Aorta (tissue), 5 donors: ENCODE data around the gene ARHGAP23. TPM values are rescaled to one million over a fixed set of nuclear protein-coding genes. Genes with fewer than 3 reads are reported as not detected.

Experiments used
- ATAC-seq: fragments of 200-7000 bp; cut with Tn5 transposase; one replicate; pipeline ENCODE4 v1.9.1; 2022; ENCODE audit warnings: moderate library complexity; ENCODE audit not compliant: low FRiP score
- DNase-seq, 2 donors: peaks; one replicate each; pipeline ENCODE4 v3.0.0-alpha.2; 2020
- H3K27ac ChIP-seq, 2 donors: one replicate each; pipeline ENCODE4 v1.5.1; 2013; ENCODE audit warnings: low read length in 2 of 2, mild to moderate bottlenecking in 2 of 2, moderate library complexity in 2 of 2, control low read depth in 1 of 2, inconsistent platforms in 1 of 2, low read depth in 1 of 2
- H3K27me3 ChIP-seq, 2 donors: one replicate each; pipeline ENCODE4 v1.6.1; 2013; ENCODE audit warnings: control low read depth in 1 of 2, low read length in 1 of 2, mild to moderate bottlenecking in 1 of 2, moderate library complexity in 1 of 2; ENCODE audit not compliant: insufficient read depth in 2 of 2, control insufficient read depth in 1 of 2
- H3K36me3 ChIP-seq, 2 donors: one replicate each; pipeline ENCODE4 v1.6.1; 2013; ENCODE audit warnings: control low read depth in 1 of 2, low read length in 1 of 2, mild to moderate bottlenecking in 1 of 2; ENCODE audit not compliant: insufficient read depth in 2 of 2, control insufficient read depth in 1 of 2
- H3K4me1 ChIP-seq, 2 donors: one replicate each; pipeline ENCODE4 v1.6.1; 2013; ENCODE audit warnings: low read length in 2 of 2, control low read depth in 1 of 2, mild to moderate bottlenecking in 1 of 2, moderate library complexity in 1 of 2; ENCODE audit not compliant: insufficient read depth in 2 of 2, control insufficient read depth in 1 of 2
- H3K4me3 ChIP-seq, 2 donors: one replicate each; pipeline ENCODE4 v1.5.1; 2013; ENCODE audit warnings: low read length in 2 of 2, control low read depth in 1 of 2, mild to moderate bottlenecking in 1 of 2
- H3K9me3 ChIP-seq: one replicate; pipeline ENCODE4 v1.6.1; 2013; ENCODE audit warnings: mild to moderate bottlenecking, low read length; ENCODE audit not compliant: control insufficient read depth
- WGBS, 2 donors: extraction: QIAGEN DNeasy Blood & Tissue Kit; methylation state at CpG; one replicate each; pipeline ENCODE4 v1.1.7; 2013; 5-methylcytosine and 5-hydroxymethylcytosine counted together
- intact Hi-C, 2 donors: fragments of 100-400 bp; cut with DNase I; formaldehyde crosslinking; loops; one replicate each; pipeline versions ENCODE4 v1.14.2 to v1.15.0; 2022
- polyA plus RNA-seq, 2 donors: library from polyadenylated mRNA; stranded (reverse); fragments of 200-250 nt; gene quantifications; one replicate each; pipeline ENCODE4 v1.2.3, GENCODE V29; 2013
- total RNA-seq, 2 donors: library from RNA; stranded (reverse); fragmentation: NEBNext Ultra II Directional; extraction: Animal tissue kit (Norgen Biotek cat#: 25700); gene quantifications; one replicate each; pipeline ENCODE4 v1.2.1, GENCODE V29; 2021
- donor health status: healthy with polysubstance abuse.
- donor health status: Bipolar disorder and iron deficiency.
- donor health status: DM: no; HTN: no; CAD: no.
- donor health status: DM: no; HTN: no; CAD: no.
- donor health status: DM: yes; HTN: yes; CAD: no.

The ARHGAP23 gene
- total and polyA plus RNA-seq, 4 donors: 6.9 to 126 (median 70.6) TPM

- ATAC-seq (no peak), DNase-seq (no peak)
- no peaks in the 10 kb centered on the region for H3K9me3 ChIP-seq
- H3K27ac ChIP-seq: no peak overlapping the region
- H3K4me3 ChIP-seq: peak overlapping the region; percentile 16 to 56
- WGBS, 2 donors: 2 to 4% methylated on average over 39 to 77 of the region's 78 CpGs
- no peaks in the 10 kb centered on the region for H3K36me3 ChIP-seq
- intact Hi-C loops: no loop called here
- no peaks in the 10 kb centered on the region for H3K4me1 ChIP-seq
- H3K27me3 ChIP-seq: no peaks in the 10 kb centered on the region
Measured at GRCh38 chr17:38418693-38419507, 9.4 kb upstream of the ARHGAP23 start.

- no peaks in the 10 kb centered on the region for H3K4me1 ChIP-seq
- H3K27ac ChIP-seq: no peak overlapping the region
- H3K9me3 ChIP-seq: no peaks in the 10 kb centered on the region
- no peaks in the 10 kb centered on the region for H3K27me3 ChIP-seq
- peak overlapping the region; percentile 16 to 56 for H3K4me3 ChIP-seq
- DNase-seq (no peak), ATAC-seq (no peak)
- 15 to 28% methylated on average over 7 to 10 of the region's 10 CpGs for WGBS, 2 donors
- H3K36me3 ChIP-seq: no peaks in the 10 kb centered on the region
- intact Hi-C loops: no loop called here
Measured at GRCh38 chr17:38419508-38419981, 8.7 kb upstream of the ARHGAP23 start.

GRCh38 chr17:38420518-38420917 is 7.7 kb upstream of the ARHGAP23 start:
- DNase-seq: no peak
- H3K4me3 ChIP-seq: no peak overlapping the region
- peak overlapping the region in 1 of 2 donors; percentile 2 for H3K27ac ChIP-seq
- no peaks in the 10 kb centered on the region for H3K27me3 ChIP-seq
- H3K4me1 ChIP-seq: no peaks in the 10 kb centered on the region
- WGBS, 2 donors: 47 to 51% methylated on average over 6 of the region's 6 CpGs
- intact Hi-C loops: loop anchor here (5.0 kb wide), 2 partner anchors 62 to 67 kb away; no protein-coding TSS in a partner anchor
- no peaks in the 10 kb centered on the region for H3K9me3 ChIP-seq
- H3K36me3 ChIP-seq: no peaks in the 10 kb centered on the region
- no peak for ATAC-seq

GRCh38 chr17:38421171-38421841 is 7.0 kb upstream of the ARHGAP23 start:
- no peak overlapping the region for H3K4me3 ChIP-seq
- ATAC-seq (peak; percentile 57), DNase-seq (peak; percentile 67 to 87)
- whole genome bisulfite sequencing, 2 donors: 1 to 5% methylated on average over 13 to 14 of the region's 14 CpGs
- no peaks in the 10 kb centered on the region for H3K27me3 ChIP-seq
- no peaks in the 10 kb centered on the region for H3K36me3 ChIP-seq
- intact Hi-C loops: loop anchor here (5.0 kb wide), 2 partner anchors 61 to 66 kb away; no protein-coding TSS in a partner anchor
- H3K9me3 ChIP-seq: no peaks in the 10 kb centered on the region
- H3K27ac ChIP-seq: peak overlapping the region in 1 of 2 donors; percentile 87
- no peaks in the 10 kb centered on the region for H3K4me1 ChIP-seq

- WGBS, 2 donors: 65 to 74% methylated on average over 17 of the region's 17 CpGs
- Histone ChIP-seq H3K27me3 (no peaks in the 10 kb centered on the region), H3K4me1 (no peaks in the 10 kb centered on the region), H3K27ac (peak overlapping the region; percentile 10 to 72), H3K36me3 (no peaks in the 10 kb centered on the region), H3K9me3 (no peaks in the 10 kb centered on the region), H3K4me3 (no peak overlapping the region)
- ATAC-seq: no peak
- intact Hi-C loops: loop anchor here (5.0 kb wide), 2 partner anchors 60 to 65 kb away; no protein-coding TSS in a partner anchor
- no peak for DNase-seq
Measured at GRCh38 chr17:38421871-38422827, 6.1 kb upstream of the ARHGAP23 start.

- H3K9me3 ChIP-seq: no peaks in the 10 kb centered on the region
- no peak overlapping the region for H3K4me3 ChIP-seq
- peak overlapping the region in 1 of 2 donors; percentile 9 for H3K27ac ChIP-seq
- intact Hi-C loops: loop anchor here (5.0 kb wide), 2 partner anchors 58 to 63 kb away; no protein-coding TSS in a partner anchor
- no peaks in the 10 kb centered on the region for H3K27me3 ChIP-seq
- DNase-seq: no peak
- 86 to 87% methylated on average over 6 of the region's 6 CpGs for WGBS, 2 donors
- no peaks in the 10 kb centered on the region for H3K4me1 ChIP-seq
- H3K36me3 ChIP-seq: no peaks in the 10 kb centered on the region
- ATAC-seq: no peak
Measured at GRCh38 chr17:38424297-38424972, 3.8 kb upstream of the ARHGAP23 start.

- H3K27me3 ChIP-seq: no peaks in the 10 kb centered on the region
- 89 to 91% methylated on average over 13 of the region's 13 CpGs for WGBS, 2 donors
- H3K4me1 ChIP-seq: no peaks in the 10 kb centered on the region
- H3K27ac ChIP-seq: peak overlapping the region in 1 of 2 donors; percentile 14
- intact Hi-C loops: no loop called here
- DNase-seq: no peak
- H3K36me3 ChIP-seq: no peaks in the 10 kb centered on the region
- no peak for ATAC-seq
- no peak overlapping the region for H3K4me3 ChIP-seq
- no peaks in the 10 kb centered on the region for H3K9me3 ChIP-seq
Measured at GRCh38 chr17:38425031-38425430, 3.2 kb upstream of the ARHGAP23 start.
